Anterior cingulate cortex (tissue), 58 donors: ENCODE data around the gene ACVR2A.

Experiments
- DNase-seq, 58 donors: peaks; one replicate each; lab custom pipeline; 2025; lab: John Stamatoyannopoulos, UW

The ACVR2A gene

GRCh38 chr2:147854557-147855134 lies 9.8 kb downstream of the ACVR2A start:
- DNase-seq: no peak

- DNase-seq: no peak
These were observed 10.5 kb downstream of the ACVR2A start for GRCh38 chr2:147855316-147855715.

GRCh38 chr2:147855977-147856376 lies 11.1 kb downstream of the ACVR2A start:
- no peak for DNase-seq

- DNase-seq: no peak
These were observed 15.2 kb downstream of the ACVR2A start for GRCh38 chr2:147860009-147860408.

GRCh38 chr2:147862859-147863516 lies 18.2 kb downstream of the ACVR2A start:
- DNase-seq: no peak

GRCh38 chr2:147863835-147864234 lies 19.0 kb downstream of the ACVR2A start:
- DNase-seq: no peak

GRCh38 chr2:147865560-147865959 lies 20.7 kb downstream of the ACVR2A start:
- DNase-seq: no peak

- no peak for DNase-seq
These were observed 22.2 kb downstream of the ACVR2A start for GRCh38 chr2:147867050-147867449.

GRCh38 chr2:147869934-147870333 lies 25.1 kb downstream of the ACVR2A start:
- no peak for DNase-seq

GRCh38 chr2:147872967-147873366 lies 28.1 kb downstream of the ACVR2A start:
- DNase-seq: no peak

GRCh38 chr2:147873859-147874483 lies 29.1 kb downstream of the ACVR2A start:
- DNase-seq: no peak

- DNase-seq: no peak
These were observed 35.0 kb downstream of the ACVR2A start for GRCh38 chr2:147879846-147880245.

GRCh38 chr2:147882631-147883030 lies 37.8 kb downstream of the ACVR2A start:
- no peak for DNase-seq

- no peak for DNase-seq
These were observed 40.0 kb downstream of the ACVR2A start for GRCh38 chr2:147884830-147885229.

GRCh38 chr2:147886136-147886535 lies 41.3 kb downstream of the ACVR2A start:
- no peak for DNase-seq

- no peak for DNase-seq
These were observed 43.9 kb downstream of the ACVR2A start for GRCh38 chr2:147888680-147889079.

- peak in 1 of 58 donors; percentile 4 for DNase-seq
These were observed 59.2 kb downstream of the ACVR2A start for GRCh38 chr2:147904051-147904450.

GRCh38 chr2:147909178-147909577 lies 64.3 kb downstream of the ACVR2A start:
- no peak for DNase-seq

GRCh38 chr2:147910990-147911473 lies 66.2 kb downstream of the ACVR2A start:
- peak in 8 of 58 donors; percentile 1 to 26 (median 8) for DNase-seq

GRCh38 chr2:147913701-147914480 lies 69.1 kb downstream of the ACVR2A start:
- peak in 2 of 58 donors; percentile 6 to 14 for DNase-seq

GRCh38 chr2:147916067-147916466 lies 71.2 kb downstream of the ACVR2A start:
- no peak for DNase-seq
